ENCODE data around the gene SNX2.
"Not testable (repeated sequence)": the region's sequence is repeated elsewhere in the genome, so short reads cannot be mapped to it uniquely, and the experiment has no call there.

Gene SNX2

GRCh38 chr5:122774861-122775549 lies at the start of gene SNX2:
Gene SNX2 (plus strand): TSS chr5:122775080. CDS start chr5:122775104, 24 bp downstream.
- no peak for DNase-seq

DNA sequence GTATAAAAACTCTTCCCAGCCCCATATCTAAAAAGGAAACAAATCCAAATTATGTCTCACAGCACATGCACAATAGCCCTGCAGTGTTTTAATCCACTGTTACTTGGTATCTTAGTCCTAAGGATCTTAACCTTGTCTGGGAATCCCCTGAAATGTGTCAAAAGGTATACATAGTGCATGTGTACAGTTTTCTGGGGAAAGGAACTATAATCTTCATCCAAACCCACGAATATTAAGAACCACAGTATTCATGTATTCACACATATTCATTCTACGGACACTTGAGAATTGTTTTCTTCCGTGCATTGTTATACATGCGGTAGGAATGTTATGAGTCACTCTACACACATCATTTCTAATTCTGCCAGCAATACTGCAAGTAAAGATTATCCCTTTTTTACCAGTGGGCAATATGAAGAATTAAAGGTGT lies 47.8 kb upstream of the SNX2 start:
- no peak for DNase-seq

DNA sequence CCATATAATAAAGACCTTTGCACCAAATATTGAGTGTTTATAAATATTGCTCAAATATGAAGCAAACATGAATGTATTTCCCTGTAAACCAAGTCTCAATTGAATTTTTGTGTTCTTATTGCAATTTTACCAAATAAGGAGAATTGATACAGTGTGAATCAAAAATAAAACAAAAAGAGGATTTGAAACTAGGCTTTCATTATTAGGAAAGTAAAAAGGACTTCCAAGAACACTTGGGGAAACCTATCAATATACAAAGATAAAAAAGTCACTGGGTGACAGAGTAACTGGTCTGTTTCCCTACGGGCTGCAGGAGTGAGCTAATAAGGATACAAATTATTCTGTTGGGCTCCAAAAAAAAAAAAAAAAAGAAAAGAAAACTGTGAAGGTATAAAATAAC lies 44.8 kb upstream of the SNX2 start:
- no peak for DNase-seq

- DNase-seq: no peak
Measured at GRCh38 chr5:122730456-122730855, 44.4 kb upstream of the SNX2 start.

GRCh38 chr5:122736086-122736845 lies 38.6 kb upstream of the SNX2 start:
- no peak for DNase-seq

DNA sequence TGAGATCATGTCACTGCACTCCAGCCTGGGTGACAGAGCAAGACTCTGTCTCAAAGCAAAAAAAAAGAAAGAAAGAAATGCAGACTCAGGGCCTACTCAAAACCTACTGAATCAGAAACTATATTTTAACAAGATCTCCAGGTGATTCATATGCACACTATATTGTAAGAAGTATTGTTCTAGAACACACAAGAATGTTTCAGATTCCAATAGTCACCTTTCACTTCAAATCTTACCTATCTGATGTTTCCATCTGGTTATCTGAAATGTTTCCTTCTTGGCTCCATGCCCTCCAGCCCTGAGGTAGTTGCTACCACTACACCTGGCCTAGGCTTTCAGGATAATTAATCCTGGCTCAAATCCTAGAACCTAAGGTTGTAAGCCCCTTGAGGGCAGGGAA lies 36.8 kb upstream of the SNX2 start:
- DNase-seq: no peak

GRCh38 chr5:122741681-122742080 lies 33.2 kb upstream of the SNX2 start:
- no peak for DNase-seq

DNA sequence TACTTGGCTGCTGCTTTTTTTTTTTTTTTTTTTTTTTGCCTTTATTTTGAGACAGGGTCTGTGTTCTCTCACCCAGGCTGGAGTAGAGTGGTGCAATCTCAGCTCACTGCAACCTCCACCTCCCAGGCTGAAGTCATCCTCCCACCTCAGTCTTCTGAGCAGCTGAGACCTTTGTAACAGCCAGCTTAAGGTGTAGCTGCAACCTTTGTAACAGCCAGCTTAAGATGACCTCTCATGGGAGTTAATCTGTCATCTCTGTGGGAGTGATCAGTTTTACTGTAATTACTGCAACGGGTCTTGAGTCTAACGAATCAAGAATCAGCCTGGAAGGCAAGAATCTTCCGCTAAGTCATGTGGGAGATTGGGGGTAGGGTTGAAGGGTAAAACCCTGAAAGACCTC lies 31.6 kb upstream of the SNX2 start:
- DNase-seq: no peak

DNA sequence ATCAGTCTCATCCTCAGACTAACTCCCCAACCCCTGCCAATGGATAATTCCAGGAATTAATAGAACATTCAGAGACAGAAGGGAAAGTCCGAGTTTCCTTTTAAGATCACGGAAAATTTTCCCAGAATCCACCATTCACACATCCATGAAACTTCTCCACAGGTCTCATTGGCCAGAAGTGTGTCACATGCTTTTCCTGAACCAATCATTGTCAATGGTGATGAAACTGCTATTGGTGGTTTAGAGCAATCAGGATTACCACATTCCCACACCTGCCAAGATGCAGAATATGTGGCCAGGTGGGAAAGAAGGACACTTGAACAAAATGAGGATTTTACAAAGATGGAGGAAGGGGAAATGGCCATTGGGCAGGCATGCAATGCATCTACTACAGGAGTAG lies 29.3 kb upstream of the SNX2 start:
- no peak for DNase-seq

DNA sequence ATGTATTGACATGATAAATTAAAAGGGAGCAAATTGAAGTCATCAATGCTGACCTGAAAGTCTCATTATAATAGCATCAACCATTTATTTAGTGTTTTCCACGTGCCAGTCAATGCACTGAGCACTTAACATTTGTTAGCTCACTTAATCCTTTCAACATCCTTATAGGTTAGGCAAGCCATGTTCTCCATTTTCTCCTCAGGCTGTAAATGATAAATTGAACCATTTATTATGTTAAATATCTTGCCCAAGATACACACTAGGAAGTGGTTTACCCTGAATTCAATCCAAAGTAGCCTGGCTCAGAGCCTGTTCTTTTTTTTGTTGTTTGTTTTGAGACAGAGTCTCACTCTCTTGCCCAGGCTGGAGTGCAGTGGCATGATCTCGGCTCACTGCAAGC lies 25.0 kb upstream of the SNX2 start:
- DNase-seq: no peak

DNA sequence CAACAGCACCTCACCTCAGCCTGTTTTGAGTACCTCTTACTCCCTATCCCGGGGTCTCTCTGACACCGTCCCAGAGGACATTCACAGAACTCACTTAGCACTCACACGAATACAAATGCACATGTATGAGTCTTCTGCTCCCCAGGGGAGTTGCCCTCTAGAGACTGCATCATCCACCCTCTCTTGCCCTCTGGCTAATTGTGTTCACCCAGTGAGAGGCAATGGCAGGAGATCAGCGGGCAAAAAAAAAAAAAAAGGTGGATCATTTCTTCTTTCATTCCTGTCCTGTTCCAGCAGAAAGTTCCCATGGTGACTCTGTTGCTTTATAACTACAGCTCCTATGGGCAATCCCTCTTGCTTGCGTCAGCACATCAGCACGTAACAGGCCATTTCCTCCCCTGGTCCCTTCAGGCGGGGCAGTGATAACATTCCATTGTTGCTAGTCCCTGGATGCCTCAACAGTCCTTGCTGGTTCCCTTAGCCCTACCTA lies 23.5 kb upstream of the SNX2 start:
- no peak for DNase-seq

DNA sequence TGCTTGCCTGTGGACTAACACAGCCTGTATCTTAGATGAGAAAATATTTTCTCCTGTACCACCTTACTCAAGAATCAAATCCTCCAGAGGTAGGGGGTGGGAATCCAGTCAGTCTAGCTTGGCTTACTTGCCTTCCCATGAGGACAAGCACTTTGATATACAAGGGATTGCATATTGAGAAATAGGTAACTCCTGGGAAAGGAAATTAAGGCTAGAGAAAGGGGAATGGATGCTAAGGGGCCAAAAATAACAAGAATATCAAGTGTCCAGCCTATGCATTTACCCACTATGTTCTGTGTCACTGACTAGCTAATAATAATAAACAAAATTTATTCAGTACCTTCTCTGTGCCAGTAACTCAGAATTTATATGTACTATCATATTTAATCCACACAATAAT lies 21.4 kb upstream of the SNX2 start:
- DNase-seq: no peak

- no peak for DNase-seq
Measured at GRCh38 chr5:122755783-122756182, 19.1 kb upstream of the SNX2 start.

DNA sequence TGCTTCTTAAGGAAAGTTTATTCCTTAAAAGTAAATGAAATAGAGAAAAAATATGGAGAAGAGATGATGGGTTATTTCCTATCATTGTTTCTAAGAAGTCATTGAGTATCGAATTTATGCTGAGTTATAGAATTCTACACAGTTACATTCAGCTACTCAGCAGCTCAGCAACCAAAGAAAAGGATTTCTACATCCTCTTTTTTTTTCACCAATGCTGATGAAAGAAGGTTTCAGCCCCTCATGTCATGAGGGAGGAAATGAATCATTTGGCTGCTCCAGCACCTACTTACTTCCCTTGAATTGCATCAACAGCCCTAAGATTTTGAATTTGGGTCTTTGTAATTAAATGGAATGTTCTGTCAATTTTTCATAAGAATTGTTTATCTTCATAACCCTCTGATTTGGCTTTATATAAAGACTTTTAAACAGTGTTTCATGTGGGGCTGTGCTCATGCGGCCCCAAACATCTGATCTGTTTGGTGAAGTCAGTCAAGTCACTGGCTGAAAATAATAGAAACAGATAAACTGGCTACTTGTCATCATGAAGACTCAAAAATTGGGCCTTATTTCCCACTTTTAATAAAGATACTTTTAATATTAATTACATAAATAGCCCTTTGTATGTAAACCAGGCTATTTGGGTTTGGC lies 18.5 kb upstream of the SNX2 start:
- DNase-seq: no peak

- no peak for DNase-seq
Measured at GRCh38 chr5:122757285-122757684, 17.6 kb upstream of the SNX2 start.

DNA sequence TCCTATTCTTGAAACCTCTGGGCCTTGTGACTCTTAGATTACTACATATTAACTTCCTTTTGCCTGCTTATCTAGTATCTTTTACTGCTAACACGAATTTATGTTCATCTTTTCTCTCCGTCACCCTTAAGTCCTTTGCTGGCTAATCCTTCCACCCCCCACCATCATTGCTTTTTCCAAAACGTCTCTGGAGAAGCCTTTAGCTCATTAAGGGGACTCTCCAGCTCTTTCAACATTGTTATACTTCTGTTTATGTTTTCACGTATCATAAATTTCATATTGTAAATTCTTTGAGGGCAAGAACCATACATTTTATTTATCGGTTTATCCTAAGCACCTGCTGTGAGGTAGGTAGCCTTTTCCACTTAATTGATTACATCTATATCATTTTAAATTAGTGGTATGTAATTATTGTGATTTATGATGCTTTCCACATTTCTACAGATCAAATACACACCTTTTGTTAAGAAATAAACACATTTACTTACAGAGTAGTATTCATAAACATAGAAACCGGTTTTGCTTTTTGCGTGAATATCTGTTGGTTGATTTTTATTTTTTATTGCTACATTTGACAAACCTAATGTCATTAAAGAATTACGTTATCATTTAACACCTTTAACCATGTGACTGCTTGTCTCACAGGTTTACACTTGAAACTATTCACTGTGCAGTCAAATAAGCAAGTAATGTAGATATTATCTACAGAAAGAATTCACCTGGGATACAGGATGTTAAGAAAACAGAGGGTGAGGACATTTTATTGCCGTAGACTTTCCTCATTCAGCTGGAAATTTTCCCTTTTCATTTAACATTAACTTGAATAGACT lies 15.4 kb upstream of the SNX2 start:
- DNase-seq: no peak

- no peak for DNase-seq
Measured at GRCh38 chr5:122760236-122760635, 14.6 kb upstream of the SNX2 start.

GRCh38 chr5:122761115-122761514 lies 13.8 kb upstream of the SNX2 start:
- DNase-seq: no peak

DNA sequence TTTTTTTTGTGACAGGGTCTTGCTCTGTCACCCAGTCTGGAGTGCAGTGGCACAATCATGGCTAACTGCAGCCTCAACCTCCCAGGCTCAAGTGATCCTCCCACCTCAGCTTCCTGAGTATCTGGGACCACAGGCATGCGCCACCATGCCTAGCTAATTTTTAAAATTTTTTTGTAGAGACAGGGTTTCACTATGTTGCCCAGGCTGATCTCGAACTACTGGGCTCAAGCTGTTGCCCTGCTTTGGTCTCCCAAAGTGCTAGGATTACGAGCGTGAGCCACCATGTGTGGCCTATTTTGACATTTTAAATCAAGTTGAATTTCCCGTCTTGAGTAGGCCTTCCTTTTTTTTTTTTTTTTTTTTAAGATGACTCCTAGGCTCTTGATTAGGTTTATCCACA lies 13.0 kb upstream of the SNX2 start:
- DNase-seq: not testable (repeated sequence)

DNA sequence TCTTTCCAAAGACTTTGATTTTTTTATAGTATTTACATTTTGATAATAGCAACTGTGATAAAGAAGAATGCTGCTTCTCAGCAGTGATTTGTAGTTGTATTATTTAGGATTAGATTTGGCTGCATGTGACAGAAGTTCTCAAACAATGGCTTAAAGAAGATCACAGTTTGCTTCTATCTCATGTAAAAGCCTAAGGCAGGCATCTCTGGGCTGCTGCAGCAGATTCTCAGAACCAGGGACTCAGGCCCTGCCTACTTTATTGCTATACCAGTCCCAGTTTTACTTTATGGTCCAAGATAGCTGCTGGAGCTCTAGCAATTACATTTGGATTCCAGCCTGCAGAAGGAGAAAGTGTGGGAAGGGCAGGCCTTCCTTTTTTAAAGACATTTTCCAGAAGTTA lies 8.8 kb upstream of the SNX2 start:
- no peak for DNase-seq

- no peak for DNase-seq
Measured at GRCh38 chr5:122770477-122770876, 4.4 kb upstream of the SNX2 start.

- no peak for DNase-seq
Measured at GRCh38 chr5:122772446-122772845, 2.4 kb upstream of the SNX2 start.

DNA sequence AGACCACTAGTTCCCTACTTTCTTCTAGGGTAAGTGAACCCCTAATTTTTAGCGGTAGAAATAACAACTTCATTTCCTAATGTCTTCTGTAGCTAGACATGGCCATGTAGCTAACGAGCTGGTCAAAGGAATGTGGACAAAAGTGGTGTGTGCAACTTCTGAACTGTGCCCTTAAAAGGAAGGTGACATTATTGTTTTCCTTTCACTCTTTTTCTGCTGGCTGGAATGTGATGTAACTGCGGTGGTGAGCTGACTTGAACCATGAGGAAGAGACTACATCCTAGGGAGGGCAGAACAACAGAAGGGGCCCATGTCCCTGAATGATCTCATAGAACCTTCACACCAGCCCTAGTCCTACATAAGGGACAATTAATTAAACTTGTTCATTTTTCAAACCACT lies 1.3 kb upstream of the SNX2 start:
- no peak for DNase-seq

Data from NCI-H524 treated with DMSO at 0.1 percent for 48 hours (cell line).